ENCODE measurements around the gene RAP1A.
A peak's percentile ranks its signal among the peaks of the same experiment; 100 is the strongest.
"Not testable (repeated sequence)": the region's sequence is repeated elsewhere in the genome, so short reads cannot be mapped to it uniquely, and the experiment has no call there.

Gene RAP1A

GRCh38 chr1:111605576-111605975 lies 14.0 kb upstream of the RAP1A start:
- Histone ChIP-seq H3K4me3 (ENCODE audit: insufficient read depth in 1 of 2, low read depth in 1 of 2, low read length in 2 of 2) (no peak overlapping the region), H3K4me1 (ENCODE audit: control insufficient read depth, insufficient read depth, low read depth, low read length) (peaks cover 4% of the 10 kb centered on the region), H4K91ac (ENCODE audit: low read length) (no peak overlapping the region), H3K27me3 (ENCODE audit: control insufficient read depth in 1 of 2, insufficient read depth in 1 of 2, low read length in 2 of 2) (peaks cover 0 to 4% of the 10 kb centered on the region in 2 experiments), H2BK5ac (ENCODE audit: low read depth, low read length, poor library complexity, severe bottlenecking) (no peak overlapping the region), H3K4ac (ENCODE audit: low read depth in 1 of 2, low read length in 2 of 2) (no peak overlapping the region), H3K27ac (ENCODE audit: low read length, poor library complexity, severe bottlenecking) (no peak overlapping the region), H3K14ac (ENCODE audit: low read length in 2 of 2) (no peak overlapping the region), H3K18ac (ENCODE audit: low read depth in 1 of 2, low read length in 2 of 2) (peak overlapping the region in 1 of 2 experiments; percentile 18), H3K79me1 (replicated peaks; ENCODE audit: low read length, poor library complexity, severe bottlenecking) (no peaks in the 10 kb centered on the region), H2BK120ac (ENCODE audit: low read depth, low read length) (no peak overlapping the region), H3K4me2 (ENCODE audit: low read length, poor library complexity, severe bottlenecking) (no peak overlapping the region), H2AK5ac (ENCODE audit: low read length, severe bottlenecking) (peak overlapping the region; percentile 70), H3K9ac (ENCODE audit: low read length) (peak overlapping the region; percentile 55), H4K8ac (ENCODE audit: low read length) (no peak overlapping the region), H3K9me3 (ENCODE audit: control insufficient read depth, low read length) (no peaks in the 10 kb centered on the region), H3K36me3 (ENCODE audit: control insufficient read depth in 1 of 2, insufficient read depth in 2 of 2, low read depth in 1 of 2, low read length in 2 of 2) (no peaks in the 10 kb centered on the region), H3K23ac (ENCODE audit: low read length in 2 of 2) (no peak overlapping the region), H2AFZ (ENCODE audit: low read depth, low read length) (no peak overlapping the region), H2BK12ac (ENCODE audit: low read length in 2 of 2) (no peak overlapping the region), H2BK15ac (ENCODE audit: low read depth, poor library complexity, severe bottlenecking) (no peak overlapping the region)
- DNase-seq = no peak

DNA sequence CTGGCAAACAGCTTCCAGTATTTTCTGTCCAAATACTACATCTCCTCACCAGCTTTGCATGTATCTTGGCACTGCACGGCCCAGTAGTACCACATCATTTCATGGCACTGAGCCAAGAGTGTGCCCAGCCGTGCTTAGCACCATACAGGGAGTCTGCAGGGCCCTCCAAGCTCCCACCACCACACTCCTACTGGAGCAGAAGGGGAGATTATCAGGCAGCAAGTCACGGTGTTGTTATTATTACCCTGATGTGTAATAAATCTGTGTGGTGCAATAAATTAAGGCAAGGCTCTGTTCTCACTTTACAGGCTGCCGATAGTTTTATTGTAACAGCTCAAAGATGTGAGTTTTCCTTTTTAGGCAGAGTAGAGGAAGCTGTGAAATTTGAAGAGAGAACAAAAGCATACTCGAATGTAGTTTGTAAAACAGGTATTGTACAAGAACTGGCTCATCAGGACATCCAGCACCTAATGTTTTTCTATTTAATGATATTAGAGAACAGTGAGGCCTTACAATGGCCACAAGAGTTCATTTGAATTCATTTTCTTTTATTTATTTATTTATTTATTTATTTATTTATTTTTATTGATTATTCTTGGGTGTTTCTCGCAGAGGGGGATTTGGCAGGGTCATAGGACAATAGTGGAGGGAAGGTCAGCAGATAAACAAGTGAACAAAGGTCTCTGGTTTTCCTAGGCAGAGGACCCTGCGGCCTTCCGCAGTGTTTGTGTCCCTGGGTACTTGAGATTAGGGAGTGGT lies 13.0 kb upstream of the RAP1A start:
- not testable (repeated sequence) for H3K9me3 ChIP-seq (ENCODE audit: control insufficient read depth, low read length); H3K4ac ChIP-seq (ENCODE audit: low read depth in 1 of 2, low read length in 2 of 2); H3K23ac ChIP-seq (ENCODE audit: low read length in 2 of 2); H4K91ac ChIP-seq (ENCODE audit: low read length); H3K4me1 ChIP-seq (ENCODE audit: control insufficient read depth, insufficient read depth, low read depth, low read length); DNase-seq; H3K14ac ChIP-seq (ENCODE audit: low read length in 2 of 2); H3K27ac ChIP-seq (ENCODE audit: low read length, poor library complexity, severe bottlenecking); H3K36me3 ChIP-seq (ENCODE audit: control insufficient read depth in 1 of 2, insufficient read depth in 2 of 2, low read depth in 1 of 2, low read length in 2 of 2); H3K4me3 ChIP-seq (ENCODE audit: insufficient read depth in 1 of 2, low read depth in 1 of 2, low read length in 2 of 2); H2BK15ac ChIP-seq (ENCODE audit: low read depth, poor library complexity, severe bottlenecking); H2AFZ ChIP-seq (ENCODE audit: low read depth, low read length); H2AK5ac ChIP-seq (ENCODE audit: low read length, severe bottlenecking); H3K79me1 ChIP-seq (replicated peaks; ENCODE audit: low read length, poor library complexity, severe bottlenecking); H2BK12ac ChIP-seq (ENCODE audit: low read length in 2 of 2); H2BK120ac ChIP-seq (ENCODE audit: low read depth, low read length); H3K27me3 ChIP-seq (ENCODE audit: control insufficient read depth in 1 of 2, insufficient read depth in 1 of 2, low read length in 2 of 2); H2BK5ac ChIP-seq (ENCODE audit: low read depth, low read length, poor library complexity, severe bottlenecking); H3K4me2 ChIP-seq (ENCODE audit: low read length, poor library complexity, severe bottlenecking); H4K8ac ChIP-seq (ENCODE audit: low read length)
- H3K18ac ChIP-seq (ENCODE audit: low read depth in 1 of 2, low read length in 2 of 2) = peak overlapping the region in 1 of 2 experiments; percentile 46
- 52% methylated on average over 4 of the region's 8 CpGs for WGBS
- peak overlapping the region; percentile 55 for H3K9ac ChIP-seq (ENCODE audit: low read length)

DNA sequence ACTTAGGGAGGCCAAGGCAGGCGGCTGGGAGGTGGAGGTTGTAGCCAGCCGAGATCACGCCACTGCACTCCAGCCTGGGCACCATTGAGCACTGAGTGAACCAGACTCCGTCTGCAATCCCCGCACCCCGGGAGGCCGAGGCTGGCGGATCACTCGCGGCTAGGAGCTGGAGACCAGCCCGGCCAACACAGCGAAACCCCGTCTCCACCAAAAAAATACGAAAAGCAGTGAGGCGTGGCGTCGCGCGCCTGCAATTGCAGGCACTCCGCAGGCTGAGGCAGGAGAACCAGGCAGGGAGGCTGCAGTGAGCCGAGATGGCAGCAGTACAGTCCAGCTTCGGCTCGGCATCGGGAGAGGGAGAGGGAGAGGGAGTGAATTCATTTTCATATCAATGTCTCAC lies 11.1 kb upstream of the RAP1A start:
- H3K9me3 ChIP-seq (ENCODE audit: control insufficient read depth, low read length); H2AFZ ChIP-seq (ENCODE audit: low read depth, low read length); H3K18ac ChIP-seq (ENCODE audit: low read depth in 1 of 2, low read length in 2 of 2); H3K9ac ChIP-seq (ENCODE audit: low read length); H2BK12ac ChIP-seq (ENCODE audit: low read length in 2 of 2); H3K27ac ChIP-seq (ENCODE audit: low read length, poor library complexity, severe bottlenecking); H3K36me3 ChIP-seq (ENCODE audit: control insufficient read depth in 1 of 2, insufficient read depth in 2 of 2, low read depth in 1 of 2, low read length in 2 of 2); H3K4me3 ChIP-seq (ENCODE audit: insufficient read depth in 1 of 2, low read depth in 1 of 2, low read length in 2 of 2); H4K91ac ChIP-seq (ENCODE audit: low read length); H3K27me3 ChIP-seq (ENCODE audit: control insufficient read depth in 1 of 2, insufficient read depth in 1 of 2, low read length in 2 of 2); H3K4me2 ChIP-seq (ENCODE audit: low read length, poor library complexity, severe bottlenecking); H2BK120ac ChIP-seq (ENCODE audit: low read depth, low read length); H3K79me1 ChIP-seq (replicated peaks; ENCODE audit: low read length, poor library complexity, severe bottlenecking); H3K14ac ChIP-seq (ENCODE audit: low read length in 2 of 2); H3K4me1 ChIP-seq (ENCODE audit: control insufficient read depth, insufficient read depth, low read depth, low read length); H2BK15ac ChIP-seq (ENCODE audit: low read depth, poor library complexity, severe bottlenecking); H2BK5ac ChIP-seq (ENCODE audit: low read depth, low read length, poor library complexity, severe bottlenecking); H3K4ac ChIP-seq (ENCODE audit: low read depth in 1 of 2, low read length in 2 of 2); H3K23ac ChIP-seq (ENCODE audit: low read length in 2 of 2); H2AK5ac ChIP-seq (ENCODE audit: low read length, severe bottlenecking); DNase-seq; H4K8ac ChIP-seq (ENCODE audit: low read length): not testable (repeated sequence)
- WGBS = over 99% methylated on average over 21 of the region's 24 CpGs

GRCh38 chr1:111611986-111612385 lies 7.6 kb upstream of the RAP1A start:
- Histone ChIP-seq H2AK5ac (ENCODE audit: low read length, severe bottlenecking) (no peak overlapping the region), H3K4me3 (ENCODE audit: insufficient read depth in 1 of 2, low read depth in 1 of 2, low read length in 2 of 2) (no peak overlapping the region), H4K91ac (ENCODE audit: low read length) (no peak overlapping the region), H3K27me3 (ENCODE audit: control insufficient read depth in 1 of 2, insufficient read depth in 1 of 2, low read length in 2 of 2) (no peaks in the 10 kb centered on the region), H2BK5ac (ENCODE audit: low read depth, low read length, poor library complexity, severe bottlenecking) (no peak overlapping the region), H3K14ac (ENCODE audit: low read length in 2 of 2) (no peak overlapping the region), H3K4me2 (ENCODE audit: low read length, poor library complexity, severe bottlenecking) (no peak overlapping the region), H3K36me3 (ENCODE audit: control insufficient read depth in 1 of 2, insufficient read depth in 2 of 2, low read depth in 1 of 2, low read length in 2 of 2) (no peaks in the 10 kb centered on the region), H2AFZ (ENCODE audit: low read depth, low read length) (no peak overlapping the region), H2BK120ac (ENCODE audit: low read depth, low read length) (no peak overlapping the region), H3K79me1 (replicated peaks; ENCODE audit: low read length, poor library complexity, severe bottlenecking) (no peaks in the 10 kb centered on the region), H3K23ac (ENCODE audit: low read length in 2 of 2) (peak overlapping the region in 1 of 2 experiments; percentile 72), H3K4ac (ENCODE audit: low read depth in 1 of 2, low read length in 2 of 2) (no peak overlapping the region), H2BK15ac (ENCODE audit: low read depth, poor library complexity, severe bottlenecking) (no peak overlapping the region), H3K4me1 (ENCODE audit: control insufficient read depth, insufficient read depth, low read depth, low read length) (no peaks in the 10 kb centered on the region), H2BK12ac (ENCODE audit: low read length in 2 of 2) (no peak overlapping the region), H3K9ac (ENCODE audit: low read length) (no peak overlapping the region), H4K8ac (ENCODE audit: low read length) (no peak overlapping the region), H3K9me3 (ENCODE audit: control insufficient read depth, low read length) (no peaks in the 10 kb centered on the region), H3K27ac (ENCODE audit: low read length, poor library complexity, severe bottlenecking) (no peak overlapping the region), H3K18ac (ENCODE audit: low read depth in 1 of 2, low read length in 2 of 2) (no peak overlapping the region)
- whole genome bisulfite sequencing = 94% methylated on average over 1 of the region's 2 CpGs
- DNase-seq = no peak

Data from mesenchymal stem cell (in vitro differentiated cells and primary cell).